ENCODE data around the gene SRM.

- no peak for TF ChIP-seq CTCF (conservative IDR thresholded peaks at IDR 0.05; ENCODE audit: low read length)
- no peak for TF ChIP-seq EZH2phosphoT487 (IDR thresholded peaks at IDR 0.05; ENCODE audit: borderline replicate concordance, low read depth, low read length)
Measured at GRCh38 chr1:11031624-11032262, 28.1 kb downstream of the SRM start.

All from OCI-LY7 (cell line).